HG02885 (cell line): ENCODE data around the gene UCP2.

Experiments
- ATAC-seq: cut with Tn5 transposase; IDR thresholded peaks from one replicate; pipeline ENCODE4 v1.9.1; 2021; ENCODE audit warnings: mild to moderate bottlenecking; ENCODE audit not compliant: unreplicated experiment, poor library complexity

Gene UCP2, protein sequence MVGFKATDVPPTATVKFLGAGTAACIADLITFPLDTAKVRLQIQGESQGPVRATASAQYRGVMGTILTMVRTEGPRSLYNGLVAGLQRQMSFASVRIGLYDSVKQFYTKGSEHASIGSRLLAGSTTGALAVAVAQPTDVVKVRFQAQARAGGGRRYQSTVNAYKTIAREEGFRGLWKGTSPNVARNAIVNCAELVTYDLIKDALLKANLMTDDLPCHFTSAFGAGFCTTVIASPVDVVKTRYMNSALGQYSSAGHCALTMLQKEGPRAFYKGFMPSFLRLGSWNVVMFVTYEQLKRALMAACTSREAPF

DNA sequence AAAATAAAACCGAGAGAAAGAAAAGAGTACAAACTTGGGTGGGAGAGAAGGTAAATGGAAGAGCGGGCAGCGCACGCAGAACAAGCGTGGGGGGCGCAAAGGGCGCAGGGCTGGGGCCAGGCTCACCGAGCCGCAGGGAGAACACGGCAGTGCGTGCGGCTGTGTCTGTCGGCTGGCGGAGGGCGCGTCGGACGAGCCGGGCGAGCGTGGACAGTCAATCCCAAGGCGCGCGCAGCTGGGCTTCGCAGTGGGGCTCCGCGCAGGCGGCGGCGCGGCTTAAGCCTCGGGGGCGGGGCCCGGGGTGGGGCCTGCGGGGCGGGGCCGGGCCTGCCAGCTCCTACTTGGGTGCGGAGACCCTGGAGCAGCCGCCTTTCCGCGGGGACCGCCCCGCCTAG is at the start of gene UCP2:
Gene UCP2 (minus strand): TSS at position 249 of the 395 bp plus-strand sequence. CDS start 4,465 bp downstream, outside the sequence.
- peak; percentile 63 for ATAC-seq

- ATAC-seq: no peak
These were observed 48.4 kb upstream of the UCP2 start for GRCh38 chr11:74030723-74031676.

- ATAC-seq: no peak
These were observed 43.0 kb upstream of the UCP2 start for GRCh38 chr11:74025467-74026166.

DNA sequence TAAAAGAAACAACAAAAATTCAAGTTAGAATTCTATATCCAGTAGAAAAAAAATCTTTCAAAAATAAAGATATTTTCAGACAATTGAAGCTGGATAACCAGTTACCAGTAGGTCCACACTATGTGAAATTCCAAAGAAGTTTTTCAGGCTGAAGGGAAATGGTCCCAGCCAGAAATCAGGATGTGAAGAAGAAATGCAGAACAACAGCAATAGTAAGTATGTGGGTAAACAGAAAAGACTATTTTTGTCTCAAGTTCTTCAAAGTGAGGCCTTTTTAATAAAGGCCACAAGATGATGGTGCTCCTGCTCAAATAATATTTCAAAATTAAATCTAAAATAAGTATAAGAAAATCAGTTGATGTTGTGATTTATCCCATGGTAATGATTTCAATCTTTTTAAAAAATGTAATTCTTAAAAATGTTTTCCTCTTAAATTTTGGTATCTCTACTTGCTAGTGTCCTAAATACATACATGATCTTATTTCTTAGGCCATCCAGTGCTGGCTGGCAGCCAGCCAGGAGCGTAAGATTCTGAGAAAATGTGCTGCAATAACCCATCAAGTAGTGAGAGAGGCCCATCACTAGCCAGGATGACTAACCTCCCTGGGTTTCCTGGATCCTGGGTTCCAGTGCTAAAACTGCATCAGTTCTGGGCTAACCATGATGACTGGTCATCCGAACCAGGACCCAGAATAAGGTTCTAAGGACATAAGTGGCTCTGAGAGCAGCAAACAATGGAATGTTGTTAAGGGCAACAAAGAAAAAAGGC is 41.8 kb upstream of the UCP2 start:
- no peak for ATAC-seq

- no peak for ATAC-seq
These were observed 40.6 kb upstream of the UCP2 start for GRCh38 chr11:74023276-74023675.

DNA sequence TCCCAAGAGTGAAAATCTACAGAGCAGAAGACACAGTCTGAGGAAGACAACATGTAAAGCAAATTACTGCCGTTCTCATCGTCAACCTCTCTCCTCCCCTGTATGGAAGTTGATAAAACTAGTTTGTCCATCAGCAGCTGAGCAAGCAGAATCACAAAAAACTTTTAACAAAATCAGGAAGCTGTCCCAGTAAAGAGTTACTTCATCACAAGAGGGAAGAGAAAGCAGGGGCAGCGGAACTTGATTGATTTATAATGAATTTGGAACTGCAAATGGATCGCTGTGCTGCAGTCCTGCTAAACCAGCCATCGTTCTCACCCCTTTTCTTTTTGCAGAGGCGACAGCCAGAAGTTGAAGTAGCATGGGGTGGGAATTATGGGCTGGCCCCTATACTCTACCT is 39.9 kb upstream of the UCP2 start:
- no peak for ATAC-seq

DNA sequence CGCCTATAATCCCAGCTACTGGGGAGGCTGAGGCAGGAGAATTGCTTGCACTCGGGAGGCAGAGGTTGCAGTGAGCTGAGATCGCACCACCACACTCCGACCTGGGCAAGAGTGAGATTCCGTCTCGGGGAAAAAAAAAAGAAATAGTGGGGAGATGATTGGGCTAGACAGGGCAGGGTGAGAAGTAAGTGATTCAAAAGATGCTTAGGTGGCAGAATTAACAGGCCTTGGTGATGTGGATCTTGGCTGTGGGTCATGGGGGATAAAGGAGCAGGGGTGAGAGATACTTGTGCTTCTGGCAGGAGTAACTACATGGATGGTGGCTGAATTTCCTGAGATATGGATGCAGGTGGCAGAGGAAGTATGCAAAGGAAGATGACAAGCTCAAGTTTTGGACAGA is 39.4 kb upstream of the UCP2 start:
- ATAC-seq: no peak

- ATAC-seq: no peak
These were observed 37.9 kb upstream of the UCP2 start for GRCh38 chr11:74020539-74020938.

DNA sequence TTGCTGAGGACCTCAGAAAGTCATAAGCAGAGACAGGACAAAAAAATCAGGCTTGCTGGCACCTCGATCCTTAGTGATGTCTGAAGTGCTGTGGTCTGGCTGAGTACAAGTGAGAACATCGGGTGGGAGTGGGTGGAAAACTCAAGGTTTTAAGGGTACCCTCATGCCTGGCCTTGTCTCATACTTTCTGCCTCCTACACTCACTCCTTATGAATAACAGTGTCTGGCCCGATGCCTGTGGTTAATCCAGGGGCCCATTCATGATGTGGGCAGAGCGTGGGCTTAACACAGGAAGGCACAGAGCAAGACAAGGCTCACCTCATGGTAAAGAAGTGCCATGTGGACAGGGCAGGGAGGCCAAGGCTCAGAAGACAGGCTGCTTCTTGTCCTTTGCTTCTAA is 37.2 kb upstream of the UCP2 start:
- ATAC-seq: no peak

DNA sequence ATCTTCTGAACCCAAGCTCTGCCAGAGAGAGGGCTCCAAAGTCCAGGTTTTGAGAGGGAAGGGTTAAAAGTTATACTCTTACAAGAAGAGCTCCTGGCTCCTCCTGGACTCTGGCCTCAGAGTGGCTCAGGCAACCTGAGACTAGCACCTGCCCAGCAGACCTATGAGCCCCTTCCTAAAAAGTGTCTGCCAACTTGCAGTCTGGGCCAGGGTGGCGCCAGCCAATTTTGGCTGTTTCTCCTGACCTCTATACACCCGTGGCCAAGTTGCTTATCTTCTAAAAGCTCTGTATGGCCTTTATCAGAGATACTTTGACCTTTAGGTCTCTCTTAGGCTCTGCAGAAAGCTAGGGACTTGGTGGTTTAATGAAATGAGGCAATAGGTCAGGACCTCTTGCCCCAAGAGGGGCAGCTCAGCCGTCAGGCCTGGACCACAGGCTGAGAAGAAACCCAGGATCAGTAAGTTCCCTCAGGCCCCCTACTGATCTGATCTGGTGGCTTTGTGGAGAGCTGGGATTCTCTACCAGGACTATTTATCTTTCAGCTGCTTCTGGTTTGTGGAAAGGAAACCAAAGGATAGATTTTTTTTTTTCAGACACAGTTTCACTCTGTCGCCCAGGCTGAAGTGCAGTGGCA is 36.6 kb upstream of the UCP2 start:
- ATAC-seq: no peak

DNA sequence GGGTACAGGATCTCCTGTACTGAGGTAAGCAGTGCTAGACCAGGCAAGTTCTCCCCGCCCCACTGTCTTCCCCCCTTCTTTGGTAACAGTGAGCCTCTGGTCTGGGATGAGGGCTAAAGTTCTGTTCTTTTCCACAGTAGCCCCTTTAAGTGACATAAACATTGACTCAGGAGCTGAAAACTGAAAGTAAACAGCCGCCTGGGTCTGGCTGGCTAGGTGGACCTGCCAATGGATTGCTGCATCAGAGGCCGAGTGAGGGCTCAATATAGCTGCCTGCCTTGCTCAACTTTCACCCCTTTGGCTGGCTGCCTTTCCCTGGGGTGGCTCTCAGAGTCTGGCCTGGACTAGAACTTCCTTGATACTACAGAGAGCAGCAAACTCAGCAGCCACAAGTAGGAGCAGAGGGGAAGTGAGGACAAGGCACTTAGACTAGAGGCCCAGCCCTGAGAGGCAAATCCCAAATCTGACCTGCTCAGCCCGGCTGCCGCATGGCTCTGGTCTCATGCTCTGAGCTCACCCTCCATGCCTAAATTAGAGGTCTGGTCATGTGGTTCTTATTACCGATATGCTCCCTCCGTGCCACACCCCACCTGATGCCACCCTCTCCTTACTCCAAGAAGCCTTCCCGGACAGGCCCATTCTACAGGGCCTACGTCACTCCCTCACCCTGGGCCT is 35.8 kb upstream of the UCP2 start:
- ATAC-seq: no peak

- no peak for ATAC-seq
These were observed 35.0 kb upstream of the UCP2 start for GRCh38 chr11:74017631-74018030.

GRCh38 chr11:74015919-74016684 is 33.5 kb upstream of the UCP2 start:
- no peak for ATAC-seq

GRCh38 chr11:74014880-74015279 is 32.2 kb upstream of the UCP2 start:
- no peak for ATAC-seq

GRCh38 chr11:74013141-74013540 is 30.5 kb upstream of the UCP2 start:
- no peak for ATAC-seq

DNA sequence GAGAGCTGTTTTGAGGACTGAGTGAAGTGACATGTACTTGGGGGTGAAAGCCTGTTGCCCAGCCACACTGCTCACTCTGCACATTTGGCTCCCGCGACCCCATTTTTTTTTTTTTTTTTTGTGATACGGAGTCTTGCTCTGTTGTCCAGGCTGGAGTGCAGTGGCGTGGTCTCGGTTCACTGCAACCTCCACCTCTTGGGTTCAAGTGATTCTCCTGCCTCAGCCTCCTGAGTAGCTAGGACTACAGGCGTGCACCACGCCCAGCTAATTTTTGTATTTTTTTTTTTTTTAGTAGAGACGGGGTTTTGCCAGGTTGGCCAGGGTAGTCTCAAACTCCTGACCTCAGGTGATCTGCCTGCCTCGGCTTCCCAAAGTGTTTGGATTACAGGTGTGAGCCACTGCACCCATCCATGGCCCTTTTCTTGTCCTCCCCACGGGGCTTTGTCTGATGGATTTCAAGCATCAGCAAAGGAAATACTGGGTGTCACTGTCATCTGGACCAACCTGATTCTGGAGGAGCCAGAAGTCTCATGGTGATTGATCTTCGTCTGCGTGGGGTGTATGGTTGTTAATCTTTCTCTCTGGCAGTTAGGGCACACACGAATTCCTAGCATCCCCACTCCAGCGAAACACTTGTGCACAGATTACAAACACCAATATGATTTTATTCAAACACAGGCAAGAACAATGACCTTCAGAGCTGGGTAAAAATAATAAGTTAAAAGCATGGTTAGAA is 29.6 kb upstream of the UCP2 start:
- no peak for ATAC-seq

GRCh38 chr11:74011360-74012073 is 28.9 kb upstream of the UCP2 start:
- ATAC-seq: peak; percentile 71
